ENCODE data around the gene MBD6. TPM values are rescaled to one million over a fixed set of nuclear protein-coding genes. Genes with fewer than 3 reads are reported as not detected.
A peak's percentile ranks its signal among the peaks of the same experiment; 100 is the strongest.

MBD6 gene
- total RNA-seq, 5 donors from 2014 or later (not counting 1 experiment from before 2014, with no cell fraction given), result 109 to 122 (median 114) TPM

GRCh38 chr12:57548013-57548315, 25.3 kb downstream of the MBD6 start:
- ATAC-seq (replicated peaks in 1 of 4), result no peak
- WGBS (ENCODE audit: insufficient coverage), result no CpG with 5 or more reads among the region's 2 CpGs
- Mint-ChIP-seq H3K9me3 (no peaks in the 10 kb centered on the region), H3K4me1 (peaks cover 41 to 52% (median 49%) of the 10 kb centered on the region in 3 donors), H3K4me3 (peak overlapping the region; percentile 94 to 97 (median 96)), H3K27me3 (peaks cover 0 to 7% of the 10 kb centered on the region in 2 donors), H3K27ac (peak overlapping the region in 1 of 2 donors; percentile 57), H3K36me3 (no peaks in the 10 kb centered on the region)
- H3K4me1 ChIP-seq (ENCODE audit: control insufficient read depth in 1 of 2, extremely low read depth in 1 of 2, insufficient read depth in 2 of 2, low read length in 2 of 2), result peaks cover 7 to 32% of the 10 kb centered on the region in 2 experiments
- POLR2A ChIA-PET, result no interaction called here
- H3K9me3 ChIP-seq, result no peaks in the 10 kb centered on the region
- H3K27me3 ChIP-seq (replicated peaks in 1 of 2; ENCODE audit: control insufficient read depth in 2 of 2, extremely low read depth in 1 of 2, insufficient read depth in 2 of 2, low read length in 1 of 2), result peaks cover 13 to 20% of the 10 kb centered on the region in 2 experiments
- no peak for DNase-seq
- CTCF ChIA-PET, result no interaction called here
- H3K4me3 ChIP-seq (ENCODE audit: control insufficient read depth in 1 of 2, extremely low read depth in 1 of 2, low read length in 1 of 2), result no peak overlapping the region
- H3K36me3 ChIP-seq (ENCODE audit: control insufficient read depth in 2 of 2, extremely low read depth in 1 of 2, insufficient read depth in 1 of 2, low read length in 1 of 2), result no peaks in the 10 kb centered on the region
- H3K27ac ChIP-seq (ENCODE audit: low read length), result no peak overlapping the region

GRCh38 chr12:57548488-57548887, 25.9 kb downstream of the MBD6 start:
- WGBS (ENCODE audit: insufficient coverage), result no CpG with 5 or more reads among the region's 2 CpGs
- CTCF ChIA-PET, result no interaction called here

GRCh38 chr12:57549203-57549908, 26.7 kb downstream of the MBD6 start:
- Histone ChIP-seq H3K4me1 (ENCODE audit: control insufficient read depth in 1 of 2, extremely low read depth in 1 of 2, insufficient read depth in 2 of 2, low read length in 2 of 2) (peaks cover 7 to 26% of the 10 kb centered on the region in 2 experiments), H3K9me3 (no peaks in the 10 kb centered on the region), H3K4me3 (ENCODE audit: control insufficient read depth in 1 of 2, extremely low read depth in 1 of 2, low read length in 1 of 2) (peak overlapping the region; percentile 5 to 52), H3K27me3 (replicated peaks in 1 of 2; ENCODE audit: control insufficient read depth in 2 of 2, extremely low read depth in 1 of 2, insufficient read depth in 2 of 2, low read length in 1 of 2) (peaks cover 13 to 20% of the 10 kb centered on the region in 2 experiments), H3K27ac (ENCODE audit: low read length) (no peak overlapping the region), H3K36me3 (ENCODE audit: control insufficient read depth in 2 of 2, extremely low read depth in 1 of 2, insufficient read depth in 1 of 2, low read length in 1 of 2) (no peaks in the 10 kb centered on the region)
- H3K9me3 Mint-ChIP-seq, result no peaks in the 10 kb centered on the region
- ChIA-PET POLR2A (no interaction called here), CTCF (no interaction called here)
- no peak overlapping the region for H3K27ac Mint-ChIP-seq
- H3K36me3 Mint-ChIP-seq, result no peaks in the 10 kb centered on the region
- peaks cover 40 to 43% (median 41%) of the 10 kb centered on the region in 3 donors for H3K4me1 Mint-ChIP-seq
- peak overlapping the region; percentile 61 to 72 (median 68) for H3K4me3 Mint-ChIP-seq
- H3K27me3 Mint-ChIP-seq, result peaks cover 0 to 9% of the 10 kb centered on the region in 2 donors
- ATAC-seq (replicated peaks in 1 of 4) (peak in 1 of 4 experiments; percentile 0), DNase-seq (no peak)
- WGBS (ENCODE audit: insufficient coverage), result 49% methylated on average over 10 of the region's 13 CpGs

More at GRCh38 chr12:57548488-57548887, 25.9 kb downstream of the MBD6 start:
- Histone ChIP-seq H3K9me3 (no peaks in the 10 kb centered on the region), H3K4me3 (ENCODE audit: control insufficient read depth in 1 of 2, extremely low read depth in 1 of 2, low read length in 1 of 2) (no peak overlapping the region), H3K27ac (ENCODE audit: low read length) (no peak overlapping the region), H3K36me3 (ENCODE audit: control insufficient read depth in 2 of 2, extremely low read depth in 1 of 2, insufficient read depth in 1 of 2, low read length in 1 of 2) (no peaks in the 10 kb centered on the region), H3K27me3 (replicated peaks in 1 of 2; ENCODE audit: control insufficient read depth in 2 of 2, extremely low read depth in 1 of 2, insufficient read depth in 2 of 2, low read length in 1 of 2) (peaks cover 13 to 20% of the 10 kb centered on the region in 2 experiments), H3K4me1 (ENCODE audit: control insufficient read depth in 1 of 2, extremely low read depth in 1 of 2, insufficient read depth in 2 of 2, low read length in 2 of 2) (peaks cover 7 to 31% of the 10 kb centered on the region in 2 experiments)
- POLR2A ChIA-PET, result no interaction called here
- H3K36me3 Mint-ChIP-seq, result no peaks in the 10 kb centered on the region
- DNase-seq (no peak), ATAC-seq (replicated peaks in 1 of 4) (no peak)
- H3K4me3 Mint-ChIP-seq, result peak overlapping the region in 2 of 3 donors; percentile 21 to 68
- no peaks in the 10 kb centered on the region for H3K9me3 Mint-ChIP-seq
- H3K27me3 Mint-ChIP-seq, result peaks cover 0 to 7% of the 10 kb centered on the region in 2 donors
- peaks cover 41 to 50% (median 46%) of the 10 kb centered on the region in 3 donors for H3K4me1 Mint-ChIP-seq
- no peak overlapping the region for H3K27ac Mint-ChIP-seq

GRCh38 chr12:57549909-57550640, 27.5 kb downstream of the MBD6 start, which contains the start of gene KIF5A:
TSS of gene KIF5A (plus strand) at chr12:57550044. CDS start at chr12:57550272, 228 bp downstream.
- peak in 32 of 35 experiments; percentile 11 to 70 (median 36) for DNase-seq
- Histone ChIP-seq H3K36me3 (ENCODE audit: control insufficient read depth in 2 of 2, extremely low read depth in 1 of 2, insufficient read depth in 1 of 2, low read length in 1 of 2) (no peaks in the 10 kb centered on the region), H3K27me3 (replicated peaks in 1 of 2; ENCODE audit: control insufficient read depth in 2 of 2, extremely low read depth in 1 of 2, insufficient read depth in 2 of 2, low read length in 1 of 2) (peaks cover 14 to 20% of the 10 kb centered on the region in 2 experiments), H3K9me3 (no peaks in the 10 kb centered on the region), H3K4me1 (ENCODE audit: control insufficient read depth in 1 of 2, extremely low read depth in 1 of 2, insufficient read depth in 2 of 2, low read length in 2 of 2) (peaks cover 7 to 26% of the 10 kb centered on the region in 2 experiments), H3K4me3 (ENCODE audit: control insufficient read depth in 1 of 2, extremely low read depth in 1 of 2, low read length in 1 of 2) (peak within 1 kb of the TSS; percentile 44 to 52), H3K27ac (ENCODE audit: low read length) (no peak within 1 kb of the TSS)
- H3K27ac Mint-ChIP-seq, result peak within 1 kb of the TSS in 1 of 2 donors; percentile 52
- H3K27me3 Mint-ChIP-seq, result peaks cover 0 to 9% of the 10 kb centered on the region in 2 donors
- peak; percentile 51 to 65 (median 62) for ATAC-seq (replicated peaks in 1 of 4)
- H3K4me3 Mint-ChIP-seq, result peak within 1 kb of the TSS; percentile 68 to 72 (median 72)
- H3K4me1 Mint-ChIP-seq, result peaks cover 35 to 39% (median 35%) of the 10 kb centered on the region in 3 donors
- ChIA-PET CTCF (no interaction called here), POLR2A (no interaction called here)
- WGBS (ENCODE audit: insufficient coverage), result 12% methylated on average over 44 of the region's 52 CpGs
- H3K36me3 Mint-ChIP-seq, result no peaks in the 10 kb centered on the region
- H3K9me3 Mint-ChIP-seq, result no peaks in the 10 kb centered on the region

DNA sequence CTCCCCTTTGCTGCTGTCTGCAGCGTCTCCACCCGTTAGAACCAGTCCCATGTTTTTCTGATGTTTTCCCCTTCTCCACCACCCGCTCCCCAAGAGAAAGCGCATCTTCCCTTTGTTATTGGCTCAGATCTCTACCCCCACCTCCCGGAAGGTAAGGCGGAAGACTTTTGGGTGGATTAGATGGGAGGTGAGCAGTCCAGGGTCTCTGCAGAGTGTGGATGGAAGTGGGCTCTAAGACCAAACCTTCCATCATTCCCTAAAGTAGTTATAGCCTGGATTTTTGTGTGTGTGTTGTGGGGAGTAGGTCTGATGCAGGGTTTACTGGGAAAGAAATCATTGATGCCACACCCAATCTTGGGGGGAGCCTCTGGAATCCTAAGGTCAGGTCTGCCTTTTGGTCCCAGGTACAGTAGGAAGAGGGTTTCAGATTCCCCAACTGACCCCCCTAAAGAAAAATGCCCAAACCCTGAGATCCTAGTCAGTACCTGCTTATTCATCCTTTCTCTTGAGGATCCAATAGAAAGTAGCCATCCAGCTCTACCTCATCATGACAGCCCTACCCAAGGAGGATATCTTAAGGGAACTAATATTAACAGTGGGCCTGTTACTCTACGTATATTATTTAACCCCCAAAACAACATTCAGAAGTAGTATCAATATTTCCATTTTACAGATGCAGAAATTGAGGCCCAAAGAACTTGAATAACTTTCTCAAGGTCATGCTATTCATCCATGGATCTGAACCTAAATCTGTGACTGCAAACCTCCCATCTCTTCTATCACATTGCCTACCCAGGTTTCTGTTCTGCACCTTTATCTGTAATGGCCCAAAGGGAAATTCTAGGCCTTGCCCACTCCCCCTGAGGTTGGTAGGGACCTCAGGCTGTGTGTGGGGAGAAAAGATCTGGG, 28.3 kb downstream of the MBD6 start:
- Mint-ChIP-seq H3K9me3 (no peaks in the 10 kb centered on the region), H3K4me3 (peak overlapping the region; percentile 55 to 68 (median 66)), H3K27ac (no peak overlapping the region), H3K36me3 (no peaks in the 10 kb centered on the region), H3K4me1 (peaks cover 27 to 31% (median 30%) of the 10 kb centered on the region in 3 donors), H3K27me3 (peaks cover 0 to 9% of the 10 kb centered on the region in 2 donors)
- no peaks in the 10 kb centered on the region for H3K36me3 ChIP-seq (ENCODE audit: control insufficient read depth in 2 of 2, extremely low read depth in 1 of 2, insufficient read depth in 1 of 2, low read length in 1 of 2)
- no peak overlapping the region for H3K4me3 ChIP-seq (ENCODE audit: control insufficient read depth in 1 of 2, extremely low read depth in 1 of 2, low read length in 1 of 2)
- ChIA-PET CTCF (no interaction called here), POLR2A (no interaction called here)
- ATAC-seq (replicated peaks in 1 of 4) (no peak), DNase-seq (no peak)
- peaks cover 7 to 22% of the 10 kb centered on the region in 2 experiments for H3K4me1 ChIP-seq (ENCODE audit: control insufficient read depth in 1 of 2, extremely low read depth in 1 of 2, insufficient read depth in 2 of 2, low read length in 2 of 2)
- no peaks in the 10 kb centered on the region for H3K9me3 ChIP-seq
- 93% methylated on average over 2 of the region's 7 CpGs for WGBS (ENCODE audit: insufficient coverage)
- no peak overlapping the region for H3K27ac ChIP-seq (ENCODE audit: low read length)
- peaks cover 15 to 20% of the 10 kb centered on the region in 2 experiments for H3K27me3 ChIP-seq (replicated peaks in 1 of 2; ENCODE audit: control insufficient read depth in 2 of 2, extremely low read depth in 1 of 2, insufficient read depth in 2 of 2, low read length in 1 of 2)
